ENCODE results near the gene SERTAD3. TPM values are rescaled to one million over a fixed set of nuclear protein-coding genes. Genes with fewer than 3 reads are reported as not detected.

Gene SERTAD3
- total RNA-seq, 4 donors from 2014 or later = 18.3 to 47.2 (median 37.8) TPM

- no peaks in the 10 kb centered on the region for H3K9me3 ChIP-seq
- no peaks in the 10 kb centered on the region for H3K36me3 ChIP-seq
- DNase-seq (ENCODE audit: extremely low spot score) = peak; percentile 98
- H3K4me1 ChIP-seq = peaks cover 17 to 28% (median 26%) of the 10 kb centered on the region in 4 donors
- peak overlapping the region; percentile 85 to 93 (median 90) for H3K27ac ChIP-seq (replicated peaks in 1 of 4)
- H3K27me3 ChIP-seq = no peaks in the 10 kb centered on the region
- H3K4me3 ChIP-seq = peak overlapping the region; percentile 59 to 75 (median 63)
- intact Hi-C loops (cut with DNase I) = no loop called here
- TF ChIP-seq POLR2AphosphoS5 (IDR thresholded peaks at IDR 0.05) (peak; percentile 40 to 77), CTCF (IDR thresholded peaks at IDR 0.05) (peak in 1 of 3 experiments; percentile 4), EP300 (IDR thresholded peaks at IDR 0.05) (no peak)
- WGBS = 0% methylated on average over 33 of the region's 41 CpGs
Observed at GRCh38 chr19:40403262-40403984, 40.7 kb downstream of the SERTAD3 start.

- 63% methylated on average over 3 of the region's 3 CpGs for WGBS
- no peak for TF ChIP-seq CTCF (IDR thresholded peaks at IDR 0.05)
- no peak for TF ChIP-seq POLR2A (IDR thresholded peaks at IDR 0.05; ENCODE audit: low read depth)
- no peak for TF ChIP-seq EP300 (IDR thresholded peaks at IDR 0.05)
- TF ChIP-seq POLR2AphosphoS5 (IDR thresholded peaks at IDR 0.05) = no peak
- intact Hi-C loops (cut with DNase I) = no loop called here
Observed at GRCh38 chr19:40400559-40400958, 43.6 kb downstream of the SERTAD3 start.

GRCh38 chr19:40398417-40399131 is 45.6 kb downstream of the SERTAD3 start:
- Histone ChIP-seq H3K4me1 (peaks cover 6 to 18% (median 10%) of the 10 kb centered on the region in 4 donors), H3K27ac (replicated peaks in 1 of 4) (no peak overlapping the region), H3K36me3 (peaks cover 0 to 21% (median 12%) of the 10 kb centered on the region in 4 donors), H3K4me3 (peak overlapping the region in 2 of 4 donors; percentile 12 to 16), H3K9me3 (no peaks in the 10 kb centered on the region), H3K27me3 (no peaks in the 10 kb centered on the region)
- no peak for DNase-seq (ENCODE audit: extremely low spot score)
- WGBS = 59% methylated on average over 36 of the region's 49 CpGs
- TF ChIP-seq POLR2A (IDR thresholded peaks at IDR 0.05; ENCODE audit: low read depth) (no peak), EP300 (IDR thresholded peaks at IDR 0.05) (no peak), CTCF (IDR thresholded peaks at IDR 0.05) (no peak)
- intact Hi-C loops (cut with DNase I) = loop anchor here (5.0 kb wide), 1 partner anchor 46 kb away; no protein-coding TSS in a partner anchor

More at GRCh38 chr19:40400559-40400958, 43.6 kb downstream of the SERTAD3 start:
- Histone ChIP-seq H3K27me3 (no peaks in the 10 kb centered on the region), H3K36me3 (peaks cover 0 to 21% (median 12%) of the 10 kb centered on the region in 4 donors), H3K9me3 (no peaks in the 10 kb centered on the region), H3K4me3 (no peak overlapping the region), H3K4me1 (peaks cover 17 to 29% (median 24%) of the 10 kb centered on the region in 4 donors), H3K27ac (replicated peaks in 1 of 4) (no peak overlapping the region)
- no peak for DNase-seq (ENCODE audit: extremely low spot score)

GRCh38 chr19:40397568-40397906 is 46.6 kb downstream of the SERTAD3 start:
- Histone ChIP-seq H3K4me1 (peaks cover 0 to 9% (median 0%) of the 10 kb centered on the region in 4 donors), H3K9me3 (no peaks in the 10 kb centered on the region), H3K27me3 (no peaks in the 10 kb centered on the region), H3K27ac (replicated peaks in 1 of 4) (no peak overlapping the region), H3K36me3 (peaks cover 0 to 21% (median 12%) of the 10 kb centered on the region in 4 donors), H3K4me3 (no peak overlapping the region)
- no peak for TF ChIP-seq POLR2A (IDR thresholded peaks at IDR 0.05; ENCODE audit: low read depth)
- TF ChIP-seq EP300 (IDR thresholded peaks at IDR 0.05) = no peak
- no peak for TF ChIP-seq POLR2AphosphoS5 (IDR thresholded peaks at IDR 0.05)
- no peak for TF ChIP-seq CTCF (IDR thresholded peaks at IDR 0.05)
- intact Hi-C loops (cut with DNase I) = loop anchor here (5.0 kb wide), 1 partner anchor 45 kb away; no protein-coding TSS in a partner anchor
- WGBS = 97% methylated on average over 5 of the region's 22 CpGs
- no peak for DNase-seq (ENCODE audit: extremely low spot score)
